Erythroblast (primary cell): Measurements from ENCODE around the gene TCF3.

Experiments
- GATA1 ChIP-seq: IDR thresholded peaks from 2 replicates; pipeline ENCODE4 v1.6.1; 2011; ENCODE audit warnings: low read depth, mild to moderate bottlenecking, control low read depth, low read length, moderate library complexity
- POLR2A ChIP-seq: IDR thresholded peaks from 2 replicates; pipeline ENCODE4 v1.6.1; 2011; ENCODE audit warnings: mild to moderate bottlenecking, low read length

DNA sequence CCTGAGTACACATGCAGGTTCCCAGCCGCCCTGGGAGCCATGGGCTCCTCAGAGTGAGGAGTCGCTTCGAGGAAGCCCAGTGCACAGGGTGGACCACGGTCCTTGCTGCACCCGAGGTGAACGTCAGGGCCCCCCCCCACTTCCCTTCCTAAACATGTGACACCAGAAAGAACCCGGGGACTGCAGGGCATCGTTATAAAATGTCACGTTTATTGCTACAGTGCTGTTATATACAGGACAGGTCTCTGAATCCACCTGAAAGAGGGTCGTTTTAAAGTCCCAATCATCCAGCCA, 43.4 kb downstream of the TCF3 start:
- no peak for TF ChIP-seq POLR2A
- TF ChIP-seq GATA1: no peak
